HEK293T (cell line): ENCODE results near the gene ERBB2.

Source experiments
- CTCF ChIA-PET: fragments of 350-600 bp; formaldehyde crosslinking; extraction: SDS; loops from one replicate; lab custom pipeline; 2021; ENCODE audit warnings: antibody characterized with exemption, inconsistent platforms; lab: Yijun Ruan, JAX
- POLR2A ChIA-PET: fragments of 350-600 bp; formaldehyde crosslinking; extraction: SDS; loops from one replicate; lab custom pipeline; 2020; ENCODE audit warnings: antibody characterized with exemption, inconsistent platforms; lab: Yijun Ruan, JAX
- DNase-seq: peaks from one replicate; pipeline ENCODE4 v3.0.0; 2012; ENCODE audit warnings: mixed read lengths; ENCODE audit errors: extremely low spot score
- ARNT ChIP-seq: fragments of 450-650 bp; IDR thresholded peaks from 2 replicates; pipeline ENCODE4 v1.6.1; 2017; ENCODE audit warnings: mild to moderate bottlenecking
- BHLHE40 ChIP-seq: fragments of 450-650 bp; IDR thresholded peaks from 2 replicates; pipeline ENCODE4 v1.6.1; 2016; ENCODE audit warnings: mild to moderate bottlenecking, moderate library complexity, borderline replicate concordance
- CTBP1 ChIP-seq: fragments of 450-650 bp; IDR thresholded peaks from 2 replicates; pipeline ENCODE4 v1.6.1; 2016; ENCODE audit warnings: borderline replicate concordance
- ELF4 ChIP-seq: fragments of 450-650 bp; IDR thresholded peaks from 2 replicates; pipeline ENCODE4 v1.6.1; 2017; ENCODE audit warnings: antibody characterized with exemption
- FOXA1 ChIP-seq: fragments of 450-650 bp; IDR thresholded peaks from 2 replicates; pipeline ENCODE4 v1.6.1; 2016; ENCODE audit warnings: mild to moderate bottlenecking
- FOXK2 ChIP-seq: fragments of 450-650 bp; IDR thresholded peaks from 2 replicates; pipeline ENCODE4 v1.6.1; 2016; ENCODE audit warnings: mild to moderate bottlenecking
- FOXM1 ChIP-seq: fragments of 450-650 bp; IDR thresholded peaks from 2 replicates; pipeline ENCODE4 v1.6.1; 2017; ENCODE audit warnings: mild to moderate bottlenecking, borderline replicate concordance
- HDGF ChIP-seq: fragments of 450-650 bp; IDR thresholded peaks from 2 replicates; pipeline ENCODE4 v1.6.1; 2017; ENCODE audit warnings: antibody characterized with exemption, borderline replicate concordance
- L3MBTL2 ChIP-seq: fragments of 450-650 bp; conservative IDR thresholded peaks from 2 replicates; pipeline ENCODE4 v1.6.1; 2016; ENCODE audit warnings: mild to moderate bottlenecking
- NFRKB ChIP-seq: fragments of 450-650 bp; IDR thresholded peaks from 2 replicates; pipeline ENCODE4 v1.6.1; 2016; ENCODE audit warnings: mild to moderate bottlenecking, moderate library complexity
- SP1 ChIP-seq: fragments of 450-650 bp; IDR thresholded peaks from 2 replicates; pipeline ENCODE4 v1.6.1; 2017
- SUZ12 ChIP-seq: fragments of 450-650 bp; IDR thresholded peaks from 2 replicates; pipeline ENCODE4 v1.6.1; 2016; ENCODE audit warnings: mild to moderate bottlenecking
- TARDBP ChIP-seq: fragments of 450-650 bp; IDR thresholded peaks from 2 replicates; pipeline ENCODE4 v1.6.1; 2016
- ZNF384 ChIP-seq: fragments of 450-650 bp; IDR thresholded peaks from 2 replicates; pipeline ENCODE4 v1.6.1; 2016
- TF ChIP-seq, protein P1 (sequence below): fragments of 450-650 bp; IDR thresholded peaks from 2 replicates; pipeline ENCODE4 v1.6.1; 2016

Gene ERBB2

DNA sequence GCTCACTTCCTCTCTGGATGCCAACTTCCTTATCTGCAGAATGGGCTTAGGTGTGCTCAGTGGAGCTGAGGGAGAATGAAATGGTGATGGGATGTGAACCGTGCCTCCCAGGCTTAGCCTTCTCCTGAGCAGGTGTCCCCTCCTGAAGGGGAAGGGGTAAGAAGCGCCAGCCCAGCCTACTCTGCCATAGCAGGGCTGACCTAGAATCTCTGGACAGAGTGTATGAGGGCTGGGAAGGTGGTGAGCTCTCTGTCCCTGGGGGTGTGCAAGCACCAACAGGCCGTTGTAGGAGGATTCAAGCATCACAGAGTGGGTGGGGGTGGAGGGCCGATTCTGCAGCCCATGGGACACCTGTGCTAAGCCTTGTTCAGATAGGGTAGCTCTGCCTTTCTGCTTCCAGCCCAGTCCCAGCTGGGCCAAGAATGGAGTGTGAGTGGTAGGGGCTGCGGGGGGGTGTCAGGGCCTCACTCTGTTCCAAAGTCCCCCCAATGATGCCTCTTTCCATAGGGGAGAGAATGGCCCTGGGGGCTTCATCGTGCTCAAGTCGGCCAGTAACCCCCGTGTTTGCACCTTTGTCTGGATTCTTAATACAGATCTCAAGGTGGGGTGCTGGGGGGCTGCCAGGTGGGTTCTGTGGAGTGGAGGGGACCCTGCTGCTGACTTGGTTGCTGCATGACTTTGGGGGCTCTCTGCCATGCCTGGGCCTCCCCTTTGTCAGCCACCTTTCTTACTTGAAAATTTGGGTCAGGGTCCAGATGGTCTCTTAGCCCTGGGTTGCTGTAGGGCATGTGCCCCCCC lies 37.9 kb upstream of the ERBB2 start:
- TF ChIP-seq FOXM1 (no peak), NFRKB (no peak), FOXA1 (no peak), ARNT (no peak), HDGF (no peak), CTBP1 (no peak)
- TF ChIP-seq, protein P1, sequence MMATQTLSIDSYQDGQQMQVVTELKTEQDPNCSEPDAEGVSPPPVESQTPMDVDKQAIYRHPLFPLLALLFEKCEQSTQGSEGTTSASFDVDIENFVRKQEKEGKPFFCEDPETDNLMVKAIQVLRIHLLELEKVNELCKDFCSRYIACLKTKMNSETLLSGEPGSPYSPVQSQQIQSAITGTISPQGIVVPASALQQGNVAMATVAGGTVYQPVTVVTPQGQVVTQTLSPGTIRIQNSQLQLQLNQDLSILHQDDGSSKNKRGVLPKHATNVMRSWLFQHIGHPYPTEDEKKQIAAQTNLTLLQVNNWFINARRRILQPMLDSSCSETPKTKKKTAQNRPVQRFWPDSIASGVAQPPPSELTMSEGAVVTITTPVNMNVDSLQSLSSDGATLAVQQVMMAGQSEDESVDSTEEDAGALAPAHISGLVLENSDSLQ, result no peak
- no peak for DNase-seq
- POLR2A ChIA-PET, result no interaction called here
- CTCF ChIA-PET, result no interaction called here

DNA sequence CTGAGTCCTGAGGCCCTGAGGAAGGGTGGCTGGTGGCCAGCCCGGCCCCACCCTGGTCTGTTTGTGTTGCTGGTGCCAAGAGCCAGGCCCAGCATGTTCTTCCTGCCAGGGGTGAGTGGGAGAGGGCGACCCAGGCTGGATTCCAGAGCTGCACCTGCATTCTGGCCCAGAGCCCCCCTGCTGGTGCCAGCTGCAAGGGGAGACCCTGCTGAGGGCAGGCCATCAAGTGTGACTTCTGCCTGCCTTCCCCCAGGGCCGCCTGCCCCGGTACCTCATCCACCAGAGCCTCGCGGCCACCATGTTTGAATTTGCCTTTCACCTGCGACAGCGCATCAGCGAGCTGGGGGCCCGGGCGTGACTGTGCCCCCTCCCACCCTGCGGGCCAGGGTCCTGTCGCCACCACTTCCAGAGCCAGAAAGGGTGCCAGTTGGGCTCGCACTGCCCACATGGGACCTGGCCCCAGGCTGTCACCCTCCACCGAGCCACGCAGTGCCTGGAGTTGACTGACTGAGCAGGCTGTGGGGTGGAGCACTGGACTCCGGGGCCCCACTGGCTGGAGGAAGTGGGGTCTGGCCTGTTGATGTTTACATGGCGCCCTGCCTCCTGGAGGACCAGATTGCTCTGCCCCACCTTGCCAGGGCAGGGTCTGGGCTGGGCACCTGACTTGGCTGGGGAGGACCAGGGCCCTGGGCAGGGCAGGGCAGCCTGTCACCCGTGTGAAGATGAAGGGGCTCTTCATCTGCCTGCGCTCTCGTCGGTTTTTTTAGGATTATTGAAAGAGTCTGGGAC lies 37.1 kb upstream of the ERBB2 start:
- TF ChIP-seq, protein P1, result no peak
- TF ChIP-seq FOXK2 (no peak), SP1 (no peak), SUZ12 (no peak), BHLHE40 (no peak), ELF4 (no peak), TARDBP (no peak), ARNT (no peak), CTBP1 (no peak)
- ChIA-PET POLR2A (interaction anchor here (1.3 kb wide), 1 partner anchor 8 kb away, joined by 3 read pairs; no protein-coding TSS in a partner anchor), CTCF (interaction anchor here (2.0 kb wide), 1 partner anchor 9 kb away, joined by 9 read pairs; no protein-coding TSS in a partner anchor)
- DNase-seq, result no peak

DNA sequence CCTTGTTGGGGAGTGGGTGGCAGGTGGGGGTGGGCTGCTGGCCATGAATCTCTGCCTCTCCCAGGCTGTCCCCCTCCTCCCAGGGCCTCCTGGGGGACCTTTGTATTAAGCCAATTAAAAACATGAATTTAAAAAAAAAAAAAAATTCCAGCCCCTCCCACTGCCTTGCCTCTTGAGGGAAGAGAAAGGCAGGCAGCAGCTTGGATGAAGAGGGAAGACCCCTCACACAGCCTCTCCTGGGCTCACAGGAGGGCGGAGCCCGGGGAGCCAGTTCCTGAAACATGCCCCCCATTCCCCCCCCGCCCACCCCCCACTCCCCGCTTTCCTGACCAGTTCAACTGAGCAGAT lies 36.5 kb upstream of the ERBB2 start:
- ChIA-PET POLR2A (interaction anchor here (1.3 kb wide), 1 partner anchor 9 kb away, joined by 3 read pairs; no protein-coding TSS in a partner anchor), CTCF (interaction anchor here (0.8 to 2.0 kb wide), 3 partner anchors 8 to 42 kb away, joined by 3 to 9 read pairs (median 3); no protein-coding TSS in a partner anchor)
- no peak for DNase-seq
- TF ChIP-seq L3MBTL2 (no peak), TARDBP (no peak), BHLHE40 (no peak), FOXA1 (no peak), ZNF384 (no peak), SUZ12 (no peak), FOXK2 (no peak), HDGF (no peak), NFRKB (no peak), FOXM1 (no peak), ELF4 (no peak), CTBP1 (no peak), ARNT (no peak)
- TF ChIP-seq, protein P1, result no peak

DNA sequence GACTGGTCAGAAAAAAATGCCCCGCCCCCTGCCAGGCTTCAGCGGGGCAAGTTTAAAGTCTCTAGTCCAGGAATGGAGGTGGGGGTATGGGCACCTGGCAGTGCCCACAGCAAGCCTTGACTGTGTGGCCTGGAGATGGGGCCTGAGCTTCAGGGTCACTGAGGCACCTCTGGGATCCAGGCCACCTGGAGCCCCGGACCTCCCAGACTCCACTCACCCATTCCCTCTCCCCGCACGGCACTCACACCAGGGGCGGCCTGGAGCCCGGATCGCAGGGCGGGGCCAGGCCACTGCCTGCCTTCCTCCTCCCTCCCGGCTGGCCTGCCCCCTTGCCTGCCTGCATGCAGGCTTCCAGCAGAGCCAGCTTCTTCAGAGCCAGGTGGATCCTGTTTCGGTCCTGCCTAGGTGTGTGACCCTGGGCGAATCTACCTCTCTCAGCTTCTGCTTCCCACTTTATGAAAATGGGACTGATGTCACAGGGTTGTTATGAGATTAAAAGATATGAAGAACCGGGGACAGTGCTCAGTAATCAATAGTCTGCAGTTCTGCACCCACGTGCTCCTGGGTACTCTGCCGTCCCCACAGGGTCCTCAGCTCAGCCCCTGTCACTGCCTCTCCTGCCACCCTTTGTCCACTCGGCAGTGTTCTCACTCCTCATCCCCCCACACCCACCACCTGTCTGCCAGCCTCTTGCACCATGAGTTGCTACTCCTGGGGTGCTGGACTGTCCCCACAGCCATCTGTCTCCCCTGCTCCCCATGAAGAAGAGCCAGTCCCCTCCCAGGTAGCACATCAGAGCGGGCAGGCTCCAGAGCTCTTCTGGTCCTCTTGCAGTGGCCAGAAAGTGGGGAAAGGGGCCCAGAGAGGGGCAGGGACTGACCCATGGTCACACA lies 35.9 kb upstream of the ERBB2 start:
- CTCF ChIA-PET, result interaction anchor here (0.8 to 2.0 kb wide), 3 partner anchors 9 to 42 kb away, joined by 3 to 9 read pairs (median 3); no protein-coding TSS in a partner anchor
- no peak for TF ChIP-seq TARDBP
- TF ChIP-seq, protein P1, result no peak
- no peak for TF ChIP-seq NFRKB
- POLR2A ChIA-PET, result interaction anchor here (1.0 to 1.3 kb wide), 2 partner anchors 9 to 464 kb away, joined by 3 read pairs; partner anchors contain the start of gene RPL19
- DNase-seq, result peak; percentile 42
